Stimulated activated CD4-positive, alpha-beta T cell treated with anti-CD3 and anti-CD28 coated beads, TNF-alpha, amount 100 ng/mL, for 1 hour (primary cell): Measurements from ENCODE around the gene TDRD6.
"Not testable (repeated sequence)": the region's sequence is repeated elsewhere in the genome, so short reads cannot be mapped to it uniquely, and the experiment has no call there.

Experiments
- DNase-seq, 3 donors: peaks; one replicate each; pipeline ENCODE4 v3.0.0-alpha.2; 2020; ENCODE audit warnings: low read depth in 3 of 3, low spot score in 1 of 3

TDRD6 gene, protein sequence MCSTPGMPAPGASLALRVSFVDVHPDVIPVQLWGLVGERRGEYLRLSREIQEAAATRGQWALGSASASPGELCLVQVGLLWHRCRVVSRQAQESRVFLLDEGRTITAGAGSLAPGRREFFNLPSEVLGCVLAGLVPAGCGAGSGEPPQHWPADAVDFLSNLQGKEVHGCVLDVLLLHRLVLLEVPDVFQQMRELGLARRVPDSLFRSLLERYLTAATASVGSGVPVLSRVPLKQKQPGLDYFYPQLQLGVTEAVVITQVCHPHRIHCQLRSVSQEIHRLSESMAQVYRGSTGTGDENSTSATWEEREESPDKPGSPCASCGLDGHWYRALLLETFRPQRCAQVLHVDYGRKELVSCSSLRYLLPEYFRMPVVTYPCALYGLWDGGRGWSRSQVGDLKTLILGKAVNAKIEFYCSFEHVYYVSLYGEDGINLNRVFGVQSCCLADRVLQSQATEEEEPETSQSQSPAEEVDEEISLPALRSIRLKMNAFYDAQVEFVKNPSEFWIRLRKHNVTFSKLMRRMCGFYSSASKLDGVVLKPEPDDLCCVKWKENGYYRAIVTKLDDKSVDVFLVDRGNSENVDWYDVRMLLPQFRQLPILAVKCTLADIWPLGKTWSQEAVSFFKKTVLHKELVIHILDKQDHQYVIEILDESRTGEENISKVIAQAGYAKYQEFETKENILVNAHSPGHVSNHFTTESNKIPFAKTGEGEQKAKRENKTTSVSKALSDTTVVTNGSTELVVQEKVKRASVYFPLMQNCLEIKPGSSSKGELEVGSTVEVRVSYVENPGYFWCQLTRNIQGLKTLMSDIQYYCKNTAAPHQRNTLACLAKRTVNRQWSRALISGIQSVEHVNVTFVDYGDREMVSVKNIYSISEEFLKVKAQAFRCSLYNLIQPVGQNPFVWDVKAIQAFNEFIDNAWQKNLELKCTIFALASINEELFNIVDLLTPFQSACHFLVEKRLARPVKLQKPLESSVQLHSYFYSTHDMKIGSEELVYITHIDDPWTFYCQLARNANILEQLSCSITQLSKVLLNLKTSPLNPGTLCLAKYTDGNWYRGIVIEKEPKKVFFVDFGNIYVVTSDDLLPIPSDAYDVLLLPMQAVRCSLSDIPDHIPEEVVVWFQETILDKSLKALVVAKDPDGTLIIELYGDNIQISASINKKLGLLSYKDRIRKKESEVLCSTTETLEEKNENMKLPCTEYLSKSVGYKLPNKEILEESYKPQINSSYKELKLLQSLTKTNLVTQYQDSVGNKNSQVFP (N-terminal part only)

DNA sequence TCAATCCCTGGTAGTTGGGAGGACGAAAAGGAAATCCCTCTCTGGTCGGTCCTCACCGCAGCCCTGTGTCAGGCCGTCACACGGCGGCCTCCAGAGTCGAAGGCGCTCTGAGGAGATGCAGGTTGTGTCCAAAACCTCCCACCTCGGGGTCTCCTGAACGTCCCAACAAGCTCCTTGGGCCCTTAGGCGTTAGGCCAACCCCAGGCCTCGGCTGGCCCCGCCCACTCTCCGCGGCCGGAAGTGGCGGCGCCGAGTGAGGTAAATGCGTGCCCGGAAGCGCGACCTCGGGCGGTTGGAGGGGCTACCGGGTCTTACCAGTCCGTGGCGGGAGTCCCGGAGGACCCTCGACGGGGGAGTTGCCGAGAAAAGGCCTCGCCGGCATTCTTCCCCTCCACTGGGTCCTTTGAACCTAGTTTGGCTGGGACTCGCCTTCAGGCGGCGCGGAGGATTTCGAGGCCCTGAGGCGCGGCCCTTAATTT, at the start of gene TDRD6:
TDRD6 (plus strand) TSS at position 267 of the 479 bp plus-strand sequence. CDS start 244 bp downstream, outside the sequence.
- DNase-seq: no peak

DNA sequence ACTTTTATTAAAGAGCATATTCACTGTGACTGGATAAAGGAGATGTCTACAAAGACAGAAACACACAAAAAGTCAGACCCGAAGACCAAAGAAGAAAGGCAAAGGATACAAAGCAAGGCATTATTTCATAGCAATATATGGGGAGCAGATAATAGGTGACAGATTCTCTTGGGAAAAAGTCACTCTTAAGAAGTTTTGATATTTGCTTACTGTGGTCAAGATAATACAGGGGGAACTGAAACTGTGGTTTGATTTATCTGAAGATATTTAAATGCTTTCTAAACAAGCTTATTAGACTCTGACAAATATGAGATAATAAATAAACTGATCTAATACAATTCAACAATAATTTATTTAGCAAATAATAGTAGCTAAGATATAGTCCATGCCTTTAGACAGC, 49.8 kb upstream of the TDRD6 start:
- DNase-seq: no peak

DNA sequence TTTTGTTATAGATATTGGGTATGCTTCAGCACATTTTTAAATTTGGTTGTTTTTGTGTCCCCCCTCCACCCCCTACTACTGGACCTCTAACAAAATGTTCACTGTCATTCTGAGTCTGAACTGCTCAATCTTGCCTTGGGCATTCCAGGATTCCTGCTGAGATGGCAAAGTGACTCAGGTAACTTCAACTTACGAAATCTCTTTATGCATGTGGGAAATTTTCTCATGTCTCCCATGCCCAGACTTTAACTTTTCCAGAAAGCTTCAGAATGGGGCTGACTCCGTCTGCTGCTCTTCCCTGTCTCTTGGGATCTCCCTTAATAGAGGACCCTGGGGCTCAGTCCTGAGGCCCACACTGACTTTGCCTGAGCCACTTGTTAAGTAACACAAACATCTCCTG, 49.0 kb upstream of the TDRD6 start:
- no peak for DNase-seq

DNA sequence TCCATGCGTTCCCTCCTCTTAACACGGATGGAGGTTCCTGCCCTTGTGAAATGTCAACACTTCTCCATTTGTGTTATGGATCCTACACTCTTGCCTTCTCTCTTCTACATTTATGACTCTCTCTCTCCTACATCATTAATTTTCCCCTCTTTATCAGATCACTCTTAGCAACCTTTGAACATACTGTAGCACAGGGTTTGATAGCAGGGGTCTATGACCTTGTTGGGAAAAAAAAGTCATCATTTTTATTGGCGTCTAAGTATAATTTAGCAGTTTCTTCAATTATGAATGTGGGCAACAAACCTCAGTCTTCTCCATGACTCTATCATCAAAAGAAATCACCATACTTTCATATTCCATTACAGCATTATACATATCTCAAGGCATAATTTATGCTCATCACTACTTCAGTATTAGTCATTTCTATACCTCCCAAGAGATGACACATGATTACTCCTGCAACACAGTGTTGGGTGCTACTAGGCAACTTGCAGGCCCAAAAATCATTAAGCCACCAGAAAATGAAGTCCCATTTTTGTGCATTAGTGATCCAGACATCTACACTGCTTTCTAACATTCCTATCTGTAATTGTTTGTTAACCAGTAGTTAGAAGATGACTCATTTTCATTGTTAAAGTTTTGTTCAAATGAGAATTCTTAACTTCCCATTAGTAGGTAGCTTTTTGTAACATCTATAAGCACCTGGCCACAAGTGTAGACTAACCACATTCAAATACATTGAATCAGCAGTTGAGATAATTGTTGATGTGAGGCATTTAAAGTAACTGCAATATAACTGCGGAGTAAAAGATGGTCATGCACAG, 44.5 kb upstream of the TDRD6 start:
- DNase-seq: no peak

DNA sequence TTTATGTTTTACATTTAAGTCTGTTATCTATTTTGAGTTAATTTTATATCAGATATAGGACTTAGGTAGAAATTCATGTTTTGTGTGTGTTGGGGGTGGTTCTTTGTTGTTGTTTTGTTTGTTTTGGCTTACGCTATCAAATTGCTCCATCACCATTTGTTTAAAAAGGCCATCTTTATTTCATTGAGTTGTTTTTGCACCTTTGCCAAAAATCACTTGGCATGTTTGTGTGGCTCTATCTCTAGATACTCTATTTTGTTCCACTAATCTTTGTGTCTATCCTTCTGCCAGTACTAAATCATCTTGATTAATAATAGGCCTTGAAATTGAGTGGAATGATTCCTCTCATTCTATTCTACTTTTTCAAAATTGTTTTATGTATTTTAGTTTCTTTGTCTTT, 42.4 kb upstream of the TDRD6 start:
- no peak for DNase-seq

DNA sequence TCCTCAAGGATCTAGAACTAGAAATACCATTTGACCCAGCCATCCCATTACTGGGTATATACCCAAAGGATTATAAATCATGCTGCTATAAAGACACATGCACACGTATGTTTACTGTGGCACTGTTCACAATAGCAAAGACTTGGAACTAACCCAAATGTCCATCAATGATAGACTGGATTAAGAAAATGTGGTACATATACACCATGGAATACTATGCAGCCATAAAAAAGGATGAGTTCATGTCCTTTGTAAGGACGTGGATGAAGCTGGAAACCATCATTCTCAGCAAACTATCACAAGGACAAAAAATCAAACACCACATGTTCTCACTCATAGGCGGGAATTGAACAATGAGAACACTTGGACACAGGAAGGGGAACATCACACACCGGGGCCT, 39.6 kb upstream of the TDRD6 start:
- DNase-seq: not testable (repeated sequence)

DNA sequence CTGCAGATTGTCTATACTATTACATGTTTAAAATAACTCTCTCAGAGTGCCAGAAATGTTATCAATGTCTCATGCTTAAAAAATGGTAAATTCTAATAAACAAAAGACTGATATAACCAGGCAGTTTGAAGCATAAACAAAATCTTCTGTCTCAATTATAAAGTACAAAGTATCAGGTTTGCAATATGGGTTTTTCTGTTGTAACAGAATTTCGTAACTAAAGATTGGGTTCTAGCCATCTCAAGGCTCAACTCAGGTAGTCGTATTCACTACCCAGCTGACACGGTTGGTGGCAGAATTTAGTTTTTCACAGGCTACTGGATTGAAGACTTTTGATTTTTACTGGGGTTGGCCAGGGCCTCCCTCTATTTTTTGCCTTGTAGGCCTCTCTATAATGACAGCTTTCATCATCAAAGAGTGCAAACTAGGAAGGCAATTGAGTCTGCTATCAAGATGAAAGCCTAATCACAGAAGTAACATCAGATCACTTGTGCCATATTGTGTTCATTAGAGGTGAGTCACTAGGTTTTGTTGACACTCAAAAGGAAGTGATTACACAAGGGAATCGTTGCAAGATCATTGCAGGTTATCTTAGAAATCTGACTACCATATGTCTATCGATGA, 38.7 kb upstream of the TDRD6 start:
- no peak for DNase-seq

DNA sequence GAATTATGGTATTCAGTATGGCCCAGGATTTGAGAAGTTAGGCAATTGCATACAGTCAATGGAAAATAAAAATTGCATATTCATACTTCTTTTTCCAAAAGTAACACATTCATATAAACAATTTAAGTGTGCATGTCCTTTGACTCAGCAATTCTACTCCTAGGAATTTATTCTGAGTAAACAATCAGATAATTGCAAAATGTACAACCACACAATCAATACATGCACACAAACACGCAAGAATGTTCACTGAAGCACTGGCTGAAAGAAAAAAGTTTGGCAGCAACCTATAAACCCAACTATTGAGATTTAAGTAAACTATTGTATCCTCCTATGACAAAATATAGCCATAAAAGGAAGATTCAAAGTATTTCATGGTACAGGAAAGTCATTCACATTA, 36.7 kb upstream of the TDRD6 start:
- DNase-seq: no peak

DNA sequence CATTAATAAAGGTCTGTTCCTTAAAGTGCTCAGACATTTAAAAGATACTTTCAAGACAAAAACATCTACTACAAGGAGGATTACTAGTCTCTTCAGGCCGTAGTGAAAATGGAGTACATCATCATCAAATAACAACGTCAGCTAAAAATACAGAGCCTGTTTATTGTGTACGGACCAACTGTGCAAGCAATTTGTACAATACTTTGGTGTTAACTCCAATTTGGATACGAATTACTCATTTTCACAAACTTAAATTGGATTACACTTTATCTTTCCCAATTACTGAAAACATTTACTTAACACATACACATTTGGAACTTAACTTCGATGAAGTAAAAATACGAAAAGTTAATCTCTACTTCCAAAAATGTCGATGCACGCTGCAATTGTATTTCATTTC, 35.9 kb upstream of the TDRD6 start:
- DNase-seq: no peak

DNA sequence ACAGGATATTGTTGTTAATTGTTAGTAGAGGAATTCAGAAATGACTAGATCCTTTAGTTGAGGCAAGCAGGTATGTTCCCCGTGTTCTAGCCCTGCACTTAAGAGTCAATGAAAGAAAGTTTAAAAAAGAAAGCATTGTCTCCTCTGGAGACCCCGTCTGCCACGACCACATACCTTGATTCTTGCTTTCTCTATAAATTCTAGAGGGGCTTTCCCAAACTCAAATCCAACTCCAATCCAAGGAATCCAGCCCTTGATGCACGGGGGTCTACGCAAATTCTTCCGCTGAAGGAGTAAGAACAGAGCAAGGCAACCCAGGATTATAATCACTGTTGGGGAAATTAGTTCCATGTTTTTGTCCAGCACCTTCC, 35.5 kb upstream of the TDRD6 start:
- DNase-seq: no peak

DNA sequence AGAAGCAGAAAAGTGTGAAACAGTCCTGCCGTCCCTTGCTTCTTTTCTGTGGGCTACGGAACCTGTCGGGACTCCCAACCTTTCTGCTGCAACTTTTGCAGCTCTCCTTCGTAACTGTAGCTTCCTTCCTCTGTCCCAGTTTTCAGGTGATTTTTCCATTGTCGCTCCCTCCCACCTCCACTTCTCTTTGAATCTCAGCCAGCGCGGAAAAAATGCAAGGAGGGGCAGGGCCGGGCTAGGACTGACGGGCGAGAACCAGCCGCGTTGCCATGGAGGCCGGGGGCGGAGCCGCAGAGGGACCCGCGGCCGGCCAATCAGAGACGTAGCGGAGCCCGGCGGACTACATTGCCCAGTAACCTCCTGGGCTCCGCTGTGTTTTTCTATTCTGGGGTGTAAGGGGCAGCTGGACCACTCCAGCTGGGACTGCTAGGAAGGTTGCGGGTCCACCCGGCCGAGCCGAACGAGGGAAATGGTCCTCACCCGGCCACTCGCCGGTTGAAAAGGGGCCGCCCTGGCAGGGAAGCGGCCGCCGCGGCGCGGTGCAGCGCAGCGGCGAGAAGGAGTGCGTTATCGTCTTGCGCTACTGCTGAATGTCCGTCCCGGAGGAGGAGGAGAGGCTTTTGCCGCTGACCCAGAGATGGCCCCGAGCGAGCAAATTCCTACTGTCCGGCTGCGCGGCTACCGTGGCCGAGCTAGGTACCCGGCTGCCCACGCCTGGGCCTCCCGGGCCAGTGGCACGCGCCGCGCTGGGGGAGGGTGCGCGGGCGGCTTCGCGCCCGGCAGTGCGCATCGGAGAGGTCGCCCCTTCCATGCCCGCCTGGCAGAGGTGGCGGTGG, 34.9 kb upstream of the TDRD6 start, which contains the start of the genes CYP39A1 and SLC25A27:
CYP39A1 (minus strand) TSS at position 216 of the 836 bp plus-strand sequence. CDS start 236 bp downstream, outside the sequence.
SLC25A27 (plus strand) TSS at position 373 of the 836 bp plus-strand sequence; CDS start at position 591, 218 bp downstream.
- peak; percentile 39 to 69 (median 45) for DNase-seq

DNA sequence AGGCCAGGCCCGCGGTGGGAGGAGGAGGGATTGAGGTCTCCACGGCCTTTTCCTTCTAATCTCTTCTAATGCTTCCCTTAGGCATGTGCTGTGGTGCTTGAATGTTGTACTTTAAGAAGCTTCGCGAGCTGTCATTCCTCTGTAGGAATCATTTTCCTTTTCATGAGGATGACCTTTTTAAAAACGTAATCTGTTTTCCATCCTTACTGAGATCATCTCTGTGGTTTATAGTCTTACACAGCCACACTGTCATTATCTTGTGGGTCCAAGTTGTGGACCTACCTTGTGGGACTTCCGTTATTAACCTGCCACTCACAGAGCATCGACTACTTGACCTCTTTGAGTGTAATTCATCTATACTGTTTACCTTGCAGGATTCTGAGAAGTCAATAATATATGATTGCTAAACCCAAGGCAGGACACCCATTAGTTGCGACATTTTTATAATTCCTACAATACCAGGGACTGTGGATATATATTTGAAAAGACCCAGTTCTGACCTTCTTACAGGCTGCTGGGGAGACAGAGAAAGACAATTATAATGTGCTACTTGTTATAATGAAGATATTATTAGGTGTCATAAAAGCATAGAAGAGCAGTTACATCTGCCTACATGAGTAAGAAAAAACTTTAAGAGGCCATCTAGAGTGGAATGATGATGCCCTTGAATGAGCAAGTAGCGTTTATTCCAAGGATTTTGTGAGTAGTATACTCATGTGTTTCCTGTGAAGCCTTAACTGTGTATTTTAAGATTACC, 34.1 kb upstream of the TDRD6 start:
- no peak for DNase-seq

DNA sequence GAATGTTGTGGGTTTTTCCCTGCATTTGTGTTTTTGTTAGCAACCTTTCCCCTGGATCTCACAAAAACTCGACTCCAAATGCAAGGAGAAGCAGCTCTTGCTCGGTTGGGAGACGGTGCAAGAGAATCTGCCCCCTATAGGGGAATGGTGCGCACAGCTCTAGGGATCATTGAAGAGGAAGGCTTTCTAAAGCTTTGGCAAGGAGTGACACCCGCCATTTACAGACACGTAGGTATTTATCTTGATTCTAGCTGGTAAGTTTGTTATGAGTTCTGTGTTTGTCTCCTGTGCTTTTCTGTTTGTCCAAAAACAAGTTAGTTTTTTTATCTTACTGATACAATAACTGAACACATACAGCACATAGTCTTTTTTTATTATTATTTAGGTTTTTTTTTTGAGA, 31.9 kb upstream of the TDRD6 start:
- DNase-seq: no peak

DNA sequence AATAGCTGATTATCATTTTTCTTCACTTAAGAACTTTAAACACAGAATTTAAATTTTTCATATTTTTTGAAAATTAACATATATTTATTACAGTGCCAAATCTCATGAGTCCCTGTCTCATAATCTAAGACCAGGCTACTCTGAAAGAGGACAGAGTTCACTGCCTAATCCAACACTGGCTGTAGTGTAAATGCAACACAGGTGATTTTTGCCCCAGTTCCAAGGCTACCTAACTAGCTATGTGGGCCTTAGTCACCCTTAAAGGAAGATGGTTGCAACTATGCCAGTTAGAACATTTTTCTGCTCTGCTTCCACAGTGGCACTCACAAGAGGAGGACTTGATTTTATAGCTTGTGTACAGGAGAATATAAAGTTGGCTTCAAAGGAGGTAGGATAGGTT, 30.0 kb upstream of the TDRD6 start:
- no peak for DNase-seq

DNA sequence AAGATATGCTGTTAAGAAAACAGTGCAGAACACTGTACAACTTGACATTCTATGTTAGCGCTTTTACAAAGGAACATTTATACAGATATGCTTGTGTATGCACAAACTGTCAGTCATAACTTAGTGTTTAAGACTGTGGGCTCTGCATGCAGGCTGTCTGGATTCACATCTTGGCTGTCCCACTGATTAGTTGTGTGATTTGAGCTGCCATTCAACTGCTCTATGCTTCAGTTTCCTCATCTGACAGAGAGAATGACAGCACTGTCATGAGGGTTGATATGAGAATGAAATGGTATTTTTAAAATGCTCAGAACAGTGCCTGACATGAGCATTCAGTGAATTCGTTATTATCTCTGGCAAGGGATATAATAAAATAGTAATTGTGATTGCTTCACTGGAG, 26.2 kb upstream of the TDRD6 start:
- DNase-seq: no peak

DNA sequence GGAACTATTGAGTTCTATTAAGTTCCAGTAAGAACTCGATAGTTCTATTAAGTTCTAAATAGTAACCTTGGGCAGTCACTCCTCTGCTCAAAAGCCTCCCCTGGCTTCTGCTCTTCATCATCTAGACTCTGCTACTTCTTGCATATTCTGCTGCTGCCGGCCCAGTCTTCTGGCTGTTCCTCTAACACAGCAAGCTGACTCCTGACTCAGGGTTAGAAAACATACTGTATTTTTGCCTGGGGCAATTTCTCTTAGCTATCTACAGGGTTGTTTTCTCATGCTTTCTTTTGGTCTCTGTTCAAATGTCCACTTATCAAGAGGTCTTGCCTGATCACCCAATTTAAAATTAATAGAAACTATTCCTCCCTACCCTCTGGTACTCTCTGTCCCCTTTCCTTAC, 20.3 kb upstream of the TDRD6 start:
- no peak for DNase-seq

DNA sequence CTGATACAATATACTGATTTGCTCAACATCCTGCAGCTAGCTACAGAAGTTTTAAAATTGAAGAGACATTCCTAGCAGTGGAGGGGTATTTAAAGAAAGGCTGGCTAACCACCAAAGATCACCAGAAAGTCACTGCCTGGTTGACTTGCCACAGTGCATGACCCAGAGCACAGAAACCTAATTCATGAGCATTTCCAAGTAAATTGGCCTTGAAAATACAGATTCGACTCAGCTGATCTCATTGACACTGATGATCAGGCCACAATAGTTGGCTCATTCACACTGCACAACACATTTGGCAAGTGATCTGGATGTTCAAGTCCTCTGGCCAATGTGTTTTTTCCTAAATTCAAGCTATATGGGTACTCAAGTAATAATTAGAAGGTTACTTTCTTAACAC, 13.3 kb upstream of the TDRD6 start:
- no peak for DNase-seq
